HG03442 (cell line): ENCODE measurements around the gene KIF21A.
"Not testable (repeated sequence)": the region's sequence is repeated elsewhere in the genome, so short reads cannot be mapped to it uniquely, and the experiment has no call there.

Source experiments
- ATAC-seq: cut with Tn5 transposase; IDR thresholded peaks from one replicate; pipeline ENCODE4 v1.9.1; 2021; ENCODE audit warnings: mild to moderate bottlenecking, moderate library complexity; ENCODE audit not compliant: unreplicated experiment

Gene KIF21A

DNA sequence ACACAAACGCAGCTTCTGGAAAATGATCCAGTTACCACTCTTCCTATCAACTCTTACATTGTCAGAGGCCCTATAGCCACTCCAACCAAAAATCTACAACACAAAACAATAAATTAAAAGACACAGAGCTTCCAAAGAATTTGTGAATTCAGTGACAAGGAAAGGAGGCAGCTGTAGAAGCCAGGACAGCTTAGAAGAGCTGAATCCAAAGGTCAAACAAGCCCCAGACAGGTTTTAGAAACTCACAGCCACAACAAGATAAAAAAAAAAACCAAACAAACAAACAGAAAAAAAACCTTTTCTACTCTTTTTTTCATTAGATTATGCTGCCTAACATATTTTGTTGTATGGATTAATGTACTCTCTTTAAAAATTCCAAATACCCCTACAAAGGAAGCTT lies 94.4 kb downstream of the KIF21A start:
- ATAC-seq = no peak

DNA sequence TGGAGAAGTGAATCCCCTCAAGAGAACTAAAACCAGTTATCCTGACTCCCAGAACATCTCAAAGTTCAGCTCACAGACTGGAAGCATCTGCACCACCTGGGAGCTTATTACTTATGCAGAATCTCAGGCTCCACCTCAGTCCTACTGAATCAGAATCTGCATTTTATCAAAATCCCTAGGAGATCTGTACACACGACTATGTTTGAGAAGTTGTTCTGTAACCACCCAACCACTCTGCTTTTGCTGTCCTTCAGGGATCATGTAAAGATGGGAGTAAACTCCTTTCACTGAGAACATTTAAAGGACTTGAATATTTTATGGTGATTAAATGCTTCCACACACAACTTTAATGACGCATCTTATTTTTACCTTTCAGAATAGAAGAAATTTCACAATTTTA lies 98.0 kb downstream of the KIF21A start:
- no peak for ATAC-seq

DNA sequence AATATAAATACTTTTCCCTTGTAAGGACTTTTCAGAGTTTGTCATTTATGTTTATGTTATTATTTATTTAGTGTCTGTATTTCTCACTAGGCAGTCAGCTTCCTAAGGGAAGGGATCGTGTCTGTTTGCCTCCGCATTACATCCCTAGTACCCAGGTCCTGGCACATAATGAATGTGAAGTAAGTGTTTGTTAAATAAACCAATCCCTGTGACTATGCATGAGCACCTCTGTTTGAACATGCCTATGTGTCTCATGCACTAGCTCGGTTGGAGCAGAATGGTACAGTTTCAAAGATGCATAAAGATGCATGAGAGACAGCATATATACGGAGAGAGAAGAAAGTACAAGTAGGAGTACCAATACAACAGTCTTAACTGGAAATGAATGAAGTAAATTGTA lies 99.3 kb downstream of the KIF21A start:
- no peak for ATAC-seq

GRCh38 chr12:39341761-39342160 lies 101.2 kb downstream of the KIF21A start:
- ATAC-seq = no peak

GRCh38 chr12:39341179-39341578 lies 101.7 kb downstream of the KIF21A start:
- ATAC-seq = peak; percentile 85

DNA sequence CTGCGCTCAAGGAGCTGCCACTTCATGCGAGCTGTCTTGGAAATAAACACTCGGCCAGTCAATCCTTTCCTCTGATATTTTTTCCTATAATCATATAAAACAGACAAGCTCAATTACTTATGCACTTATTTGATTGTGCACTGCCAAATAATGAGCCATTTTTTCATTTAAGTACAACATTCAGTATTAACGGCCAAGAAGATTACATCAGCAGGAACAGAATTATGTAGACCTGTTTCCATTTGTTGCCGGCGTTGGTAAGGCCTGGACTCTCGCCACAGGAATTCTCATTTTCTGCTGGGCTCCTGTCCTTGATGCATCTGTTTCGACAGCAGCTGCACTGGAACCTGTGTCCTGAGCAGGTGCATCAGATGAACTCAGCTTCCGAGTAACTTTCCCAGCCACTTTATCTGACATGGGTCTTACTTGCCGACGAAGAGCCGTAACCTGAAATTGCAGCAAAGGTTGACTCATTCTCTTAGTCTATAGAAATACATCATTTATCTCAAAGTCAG lies 110.2 kb downstream of the KIF21A start:
- no peak for ATAC-seq

GRCh38 chr12:39331539-39332261 lies 111.2 kb downstream of the KIF21A start:
- ATAC-seq = no peak

GRCh38 chr12:39329876-39330275 lies 113.0 kb downstream of the KIF21A start:
- ATAC-seq = no peak

- no peak for ATAC-seq
Measured at GRCh38 chr12:39329018-39329417, 113.9 kb downstream of the KIF21A start.

GRCh38 chr12:39327965-39328364 lies 115.0 kb downstream of the KIF21A start:
- no peak for ATAC-seq

GRCh38 chr12:39327510-39327909 lies 115.4 kb downstream of the KIF21A start:
- ATAC-seq = no peak

DNA sequence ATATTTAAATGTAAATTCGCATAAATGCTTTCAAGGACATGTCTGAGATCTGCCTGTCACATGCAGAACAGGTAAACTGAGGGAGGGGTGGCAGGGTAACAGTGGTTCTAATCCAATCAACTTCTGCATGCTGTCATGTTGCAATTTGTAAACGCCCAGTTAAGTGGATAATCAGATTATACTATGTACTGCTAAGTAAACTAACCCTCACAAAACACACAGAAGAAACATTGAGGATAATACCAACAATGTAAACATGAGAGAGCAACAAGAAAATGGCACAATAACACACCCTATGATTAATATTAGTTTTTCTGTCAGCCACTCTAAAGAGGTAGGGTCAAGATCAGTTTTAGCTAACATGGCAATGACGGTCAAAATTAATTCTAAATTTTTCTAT lies 123.7 kb downstream of the KIF21A start:
- ATAC-seq = no peak

GRCh38 chr12:39314547-39314946 lies 128.4 kb downstream of the KIF21A start:
- no peak for ATAC-seq

- no peak for ATAC-seq
Measured at GRCh38 chr12:39309516-39309915, 133.4 kb downstream of the KIF21A start.

DNA sequence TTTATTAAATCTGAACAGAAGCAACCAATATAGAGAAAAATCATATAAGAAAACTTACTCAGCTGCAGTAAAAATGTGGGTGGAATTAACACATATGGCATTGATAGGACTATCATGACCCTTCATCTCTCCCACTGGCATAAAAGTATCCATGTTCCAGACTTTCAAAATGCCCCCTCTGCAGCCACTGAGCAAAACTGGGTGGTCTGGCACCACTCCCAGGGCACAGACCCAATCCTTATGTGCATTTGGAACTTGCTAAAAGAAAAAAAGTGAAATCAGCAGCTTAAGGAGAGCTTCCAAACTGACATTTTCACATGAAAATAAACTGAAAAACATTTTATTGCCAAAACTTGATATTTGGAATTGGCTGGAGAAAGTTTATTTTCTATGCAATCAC lies 141.5 kb downstream of the KIF21A start:
- ATAC-seq = no peak

DNA sequence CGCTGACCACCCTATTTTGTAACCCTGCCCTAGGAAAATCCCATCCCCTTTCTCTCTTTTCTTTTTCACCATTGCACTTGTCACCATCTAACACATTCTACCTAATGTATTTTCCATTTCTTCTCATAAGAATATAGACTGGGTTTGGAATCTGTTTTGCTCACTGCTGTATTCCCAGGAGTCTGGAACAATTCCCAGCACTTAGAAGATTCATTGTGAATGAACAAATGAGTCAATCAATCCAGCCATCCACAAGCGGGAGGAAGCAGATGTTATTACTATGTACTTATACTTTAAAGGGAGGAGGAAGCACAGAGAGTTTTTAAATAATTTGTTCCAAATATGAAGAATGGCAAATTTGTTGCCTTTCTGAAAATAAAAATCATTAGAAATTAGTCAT lies 142.1 kb downstream of the KIF21A start:
- ATAC-seq = no peak

DNA sequence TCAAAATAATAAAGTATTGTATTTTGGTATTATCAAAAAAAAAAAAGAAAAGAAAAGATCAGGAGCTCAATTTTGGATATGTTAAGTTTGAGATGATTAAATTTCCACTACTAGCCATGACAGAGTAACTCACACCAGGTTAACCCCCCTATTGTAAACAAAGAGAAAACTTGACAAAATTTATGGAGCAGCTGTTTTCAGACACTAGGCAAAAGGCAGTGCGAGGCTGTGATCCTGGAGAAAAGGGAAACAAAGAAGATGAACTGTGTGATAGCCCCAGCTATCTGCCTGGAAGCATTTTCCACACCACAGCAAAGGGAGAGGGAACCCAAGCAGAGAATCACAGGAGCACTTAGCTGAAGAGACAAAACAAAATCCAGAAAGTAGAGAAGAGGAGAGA lies 145.0 kb downstream of the KIF21A start:
- no peak for ATAC-seq

DNA sequence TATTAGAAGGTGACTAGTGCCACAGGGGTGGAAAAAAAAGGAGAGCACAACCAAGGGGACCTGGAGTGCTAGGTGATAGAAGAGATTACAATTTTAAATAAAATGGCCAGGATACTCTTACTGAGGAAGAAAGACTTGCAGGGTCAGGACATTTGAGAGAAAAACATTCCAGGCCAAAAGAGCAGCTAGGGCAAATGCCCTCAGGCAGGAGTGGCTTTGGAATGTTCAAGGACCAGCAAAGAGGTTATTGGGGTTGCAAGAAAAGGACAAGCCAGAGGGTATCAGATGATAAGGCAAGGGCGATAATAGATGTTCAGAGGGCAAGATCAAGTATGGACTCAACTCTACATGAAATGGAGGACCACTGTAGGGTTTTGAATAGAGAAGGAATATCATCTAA lies 146.4 kb downstream of the KIF21A start:
- ATAC-seq = no peak

DNA sequence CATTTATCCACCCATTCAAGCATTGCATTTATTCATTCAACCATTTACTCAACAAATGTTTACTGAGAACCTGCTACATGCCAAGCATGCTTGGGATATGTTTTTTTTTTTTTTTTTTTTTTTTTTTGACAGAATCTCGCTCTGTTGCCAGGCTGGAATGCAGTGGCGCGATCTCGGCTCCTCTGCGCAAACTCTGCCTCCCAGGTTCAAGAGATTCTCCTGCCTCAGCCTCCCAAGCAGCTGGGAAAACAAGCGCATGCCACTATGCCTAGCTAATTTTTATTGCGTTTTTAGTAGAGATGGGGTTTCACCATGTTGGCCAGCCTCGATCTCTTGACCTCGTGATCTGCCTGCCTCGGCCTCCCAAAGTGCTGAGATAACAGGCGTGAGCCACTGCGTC lies 147.3 kb downstream of the KIF21A start:
- not testable (repeated sequence) for ATAC-seq

DNA sequence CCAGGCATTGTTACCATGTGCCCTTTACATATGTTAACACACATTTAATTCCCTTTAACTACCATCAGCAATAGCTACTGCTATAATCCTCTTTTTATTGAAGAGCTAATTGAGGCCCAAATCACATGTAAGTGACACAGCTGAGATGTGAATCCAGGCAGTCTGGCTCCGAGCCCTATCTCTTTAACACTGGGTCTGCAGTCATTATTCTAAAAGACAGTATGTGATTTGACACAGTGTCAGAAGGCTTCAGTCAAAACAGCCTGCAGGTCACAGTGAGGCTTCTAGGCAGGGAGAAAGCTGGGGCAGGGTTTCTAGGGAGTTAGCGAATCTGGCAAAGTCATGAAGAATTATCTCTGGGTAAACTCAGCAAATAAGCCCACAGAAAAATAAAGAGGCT lies 148.2 kb downstream of the KIF21A start:
- ATAC-seq = no peak

DNA sequence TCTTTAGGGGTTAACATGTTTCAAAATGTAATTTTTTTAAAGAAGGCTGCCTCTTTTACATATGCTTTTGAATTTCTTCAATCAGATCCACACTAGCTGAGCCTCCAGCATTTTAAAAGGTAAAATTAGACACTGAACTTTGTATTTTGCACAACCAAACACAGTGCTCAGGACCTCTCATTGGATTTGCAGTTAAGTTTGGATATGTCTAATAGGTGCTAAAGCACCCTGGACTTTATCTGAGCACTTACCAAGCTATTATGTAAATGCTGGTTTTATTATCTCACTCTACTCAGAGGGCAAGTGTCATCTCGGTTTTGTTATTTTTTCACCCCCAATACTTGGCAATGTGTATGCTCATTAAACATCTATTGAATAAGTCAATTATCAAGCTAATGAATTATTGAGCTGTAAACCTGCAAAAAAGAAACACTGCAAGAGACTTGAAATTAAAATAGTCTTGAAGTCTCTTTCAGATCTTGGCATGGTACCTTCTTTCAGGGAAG lies 150.7 kb downstream of the KIF21A start:
- ATAC-seq = no peak

- no peak for ATAC-seq
Measured at GRCh38 chr12:39287817-39288216, 155.1 kb downstream of the KIF21A start.

DNA sequence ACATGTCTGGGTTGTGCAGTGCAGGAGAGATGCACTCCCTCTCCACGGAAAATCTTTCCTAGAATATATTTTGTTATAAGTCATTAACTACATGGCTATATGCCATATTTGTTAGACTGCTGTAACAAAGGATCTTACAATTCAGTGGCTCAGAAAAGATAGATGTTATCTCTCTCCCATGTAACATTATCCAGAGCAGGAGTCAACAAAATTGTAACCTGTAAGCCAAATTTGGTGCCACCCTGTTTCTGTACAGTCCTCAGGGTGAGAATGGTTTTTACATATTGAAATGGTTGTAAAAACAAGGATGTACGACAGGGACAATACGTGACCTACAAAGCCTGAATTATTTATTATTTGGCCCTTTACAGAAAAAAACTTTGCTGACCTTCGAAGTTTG lies 155.5 kb downstream of the KIF21A start:
- ATAC-seq = no peak
